Gastroesophageal sphincter (tissue), 3 donors: ENCODE measurements around the gene AHDC1.

Experiments used
- CTCF ChIP-seq, 4 experiments: fragments of 200-600 bp in 2 of 4; fragments of 450-650 bp in 2 of 4; sonication (generic) in 1 of 4; IDR thresholded peaks; one replicate each; pipeline ENCODE4 v1.5.1; 2017 to 2019; ENCODE audit warnings: antibody characterized with exemption in 4 of 4, mild to moderate bottlenecking in 2 of 4, moderate library complexity in 2 of 4
- POLR2A ChIP-seq, 2 donors: fragments of 450-650 bp; IDR thresholded peaks; one replicate each; pipeline ENCODE4 v1.6.1; 2017; ENCODE audit warnings: antibody characterized with exemption in 2 of 2, mild to moderate bottlenecking in 2 of 2, moderate library complexity in 1 of 2

DNA sequence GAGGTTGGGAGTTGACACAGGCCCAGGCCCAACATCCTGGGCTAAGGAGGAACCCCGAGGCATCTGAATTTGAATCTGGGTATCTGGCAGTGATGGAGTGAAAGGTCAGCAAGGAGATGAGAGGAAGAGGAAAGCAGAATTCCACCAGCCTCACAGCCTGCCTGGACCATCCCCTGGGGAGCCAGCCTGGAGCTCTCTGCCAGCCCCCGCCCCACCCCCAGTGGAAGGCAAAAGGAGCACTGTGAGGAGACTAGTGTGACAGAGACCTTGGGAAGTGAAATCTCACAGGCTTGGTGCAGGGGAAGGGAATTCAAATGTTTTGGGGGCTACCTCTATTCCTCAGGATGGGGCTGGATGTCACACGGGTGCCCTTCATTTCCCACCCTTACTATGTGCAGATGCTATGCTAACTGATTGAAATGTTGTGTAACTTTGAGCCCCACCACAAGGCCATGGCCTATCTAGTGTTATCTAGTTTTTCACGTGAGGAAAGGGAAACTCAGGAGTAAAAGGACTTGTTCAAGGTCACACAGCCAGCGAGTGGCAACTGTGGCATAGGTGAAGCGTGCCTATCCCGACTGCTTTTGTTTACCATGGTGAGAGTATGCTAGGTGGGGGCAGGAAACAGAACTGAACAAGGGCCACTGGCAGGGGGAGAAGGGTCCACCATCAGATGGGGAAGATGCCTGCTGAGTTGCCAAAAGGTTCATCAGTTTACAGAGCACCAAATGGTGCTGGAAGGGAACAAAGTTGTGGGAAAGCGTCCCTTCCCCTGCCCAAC, 29.8 kb downstream of the AHDC1 start:
- TF ChIP-seq POLR2A (IDR thresholded peaks at IDR 0.05): no peak
- no peak for TF ChIP-seq CTCF (IDR thresholded peaks at IDR 0.05)
